Measurements from ENCODE around the gene ATP11B.

DNA sequence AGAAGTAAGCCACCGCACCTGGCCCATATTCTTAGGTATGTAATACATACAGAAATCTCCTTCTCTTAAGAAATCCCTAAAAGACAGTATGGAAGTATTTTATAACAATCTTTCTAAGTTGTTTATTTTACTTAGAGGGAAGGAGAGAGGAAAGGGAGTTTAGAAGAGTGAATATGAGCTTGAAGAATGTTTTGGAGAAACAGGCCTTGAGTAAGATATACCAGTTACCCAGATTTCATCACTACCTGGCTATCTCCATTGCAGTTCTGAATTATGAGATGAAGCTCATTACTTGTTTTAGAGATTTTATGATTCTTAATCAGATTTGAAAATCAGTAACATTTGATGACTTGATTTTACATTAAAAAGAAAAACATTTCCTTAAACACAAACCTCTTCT is 115.2 kb downstream of the ATP11B start:
- no peak for TF ChIP-seq CTCF (IDR thresholded peaks at IDR 0.05; ENCODE audit: poor library complexity)
- no peak for TF ChIP-seq EZH2 (IDR thresholded peaks at IDR 0.05; ENCODE audit: borderline replicate concordance)
- TF ChIP-seq EZH2phosphoT487 (IDR thresholded peaks at IDR 0.05; ENCODE audit: low read depth, severe bottlenecking, unreplicated experiment), result no peak

All from hepatocyte (in vitro differentiated cells).